ENCODE results near the gene C13orf46.
"Not testable (repeated sequence)": the region's sequence is repeated elsewhere in the genome, so short reads cannot be mapped to it uniquely, and the experiment has no call there.

C13orf46 gene

DNA sequence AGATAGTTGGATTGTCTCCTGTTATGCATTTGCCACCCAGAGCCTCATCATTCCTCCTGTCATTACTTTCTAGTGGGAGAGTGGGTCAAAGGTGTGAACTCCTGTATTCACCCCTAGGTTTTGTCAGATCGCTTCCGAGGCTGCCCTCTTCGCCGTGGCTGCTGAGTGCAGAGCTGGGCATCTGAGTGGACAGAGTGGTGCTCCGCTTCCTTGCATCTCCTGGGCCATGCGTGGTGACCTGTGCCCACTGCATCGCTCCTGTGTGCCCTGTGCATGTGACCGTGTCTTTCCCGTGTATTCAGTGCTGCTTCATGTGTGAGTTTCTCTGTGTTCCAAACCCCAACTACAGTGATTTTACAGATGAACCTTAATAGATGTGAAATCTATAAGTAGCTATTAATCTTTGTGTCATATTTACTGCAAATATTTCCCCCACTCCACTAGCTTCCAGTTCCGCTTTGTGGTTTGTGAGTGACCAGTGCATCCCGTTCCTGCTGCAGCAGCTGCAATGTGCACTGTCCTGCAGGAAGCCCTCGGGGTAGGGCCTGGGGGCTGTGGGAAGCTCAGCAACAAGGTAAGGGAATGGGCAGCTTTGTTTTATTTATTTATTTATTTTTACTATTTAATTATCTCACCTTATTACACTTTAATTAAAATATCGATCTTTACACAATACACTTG is 53.1 kb downstream of the C13orf46 start:
- no peak for DNase-seq

DNA sequence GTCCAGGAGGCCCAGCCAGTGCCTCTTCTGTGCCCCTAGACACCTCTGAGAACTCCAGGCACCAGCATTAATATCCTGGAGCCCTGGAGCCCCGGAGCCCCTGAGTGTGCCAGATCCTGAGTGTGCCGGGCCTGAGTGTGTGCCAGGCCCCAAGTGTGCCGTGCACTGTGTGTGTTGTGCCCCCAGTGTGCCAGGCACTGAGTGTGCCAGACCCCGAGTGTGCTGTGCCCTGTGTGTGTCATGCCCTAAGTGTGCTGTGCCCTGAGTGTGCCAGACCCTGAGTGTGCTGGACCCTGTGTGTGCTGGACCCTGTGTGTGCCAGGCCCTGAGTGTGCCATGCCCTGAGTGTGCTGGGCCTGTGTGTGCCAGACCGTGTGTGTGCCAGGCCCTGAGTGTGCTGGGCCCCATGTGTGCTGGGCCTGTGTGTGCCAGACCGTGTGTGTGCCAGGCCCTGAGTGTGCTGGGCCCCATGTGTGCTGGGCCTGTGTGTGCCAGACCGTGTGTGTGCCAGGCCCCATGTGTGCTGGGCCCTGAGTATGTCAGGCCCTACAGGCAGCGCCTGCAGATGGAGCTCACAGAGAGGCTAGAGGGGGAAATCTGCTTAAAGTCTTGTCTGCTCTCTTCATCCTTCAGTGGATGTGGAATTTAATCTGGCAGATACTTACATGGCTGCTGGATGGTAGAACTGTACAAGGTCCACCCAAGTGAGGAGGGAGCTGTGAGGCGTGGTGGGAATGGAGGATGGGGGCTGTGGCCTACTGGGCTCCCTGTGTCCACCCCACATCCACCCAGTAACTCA is 53.9 kb downstream of the C13orf46 start:
- DNase-seq = no peak

DNA sequence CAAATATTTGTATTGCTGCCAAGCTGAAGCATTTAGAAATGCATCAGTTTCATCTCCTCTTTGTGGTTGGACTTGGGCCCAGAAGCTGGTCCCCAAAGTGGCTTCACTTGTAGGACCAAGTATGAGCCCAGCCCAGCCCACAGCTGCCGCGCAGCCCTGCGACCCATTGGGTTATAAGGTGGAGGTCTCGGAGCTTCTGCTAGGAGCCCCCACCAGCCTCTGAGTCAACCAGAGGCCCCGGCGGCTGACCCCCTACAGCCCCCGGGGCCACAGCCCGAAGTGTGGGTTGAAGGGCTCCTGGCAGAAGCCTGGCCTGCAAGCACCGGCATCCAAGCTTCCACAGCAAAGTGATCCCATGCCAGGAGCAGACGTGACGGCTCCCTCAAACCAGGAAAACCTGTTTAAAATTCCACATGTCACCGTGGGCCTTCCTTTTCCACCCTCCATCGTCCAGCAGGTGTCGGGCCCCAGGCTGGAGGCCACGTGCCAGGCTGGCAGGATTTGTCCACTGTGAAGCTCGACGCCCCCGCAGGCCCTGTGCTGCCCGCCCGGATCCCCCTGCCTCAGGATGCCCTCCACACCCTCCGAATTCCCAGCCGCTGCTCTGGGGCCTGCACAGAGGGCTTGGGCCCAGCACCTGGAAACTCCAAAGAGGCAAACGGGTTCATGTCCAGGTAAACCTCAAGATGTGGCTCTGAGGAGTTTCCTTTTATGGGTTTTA is 54.7 kb downstream of the C13orf46 start:
- no peak for DNase-seq

DNA sequence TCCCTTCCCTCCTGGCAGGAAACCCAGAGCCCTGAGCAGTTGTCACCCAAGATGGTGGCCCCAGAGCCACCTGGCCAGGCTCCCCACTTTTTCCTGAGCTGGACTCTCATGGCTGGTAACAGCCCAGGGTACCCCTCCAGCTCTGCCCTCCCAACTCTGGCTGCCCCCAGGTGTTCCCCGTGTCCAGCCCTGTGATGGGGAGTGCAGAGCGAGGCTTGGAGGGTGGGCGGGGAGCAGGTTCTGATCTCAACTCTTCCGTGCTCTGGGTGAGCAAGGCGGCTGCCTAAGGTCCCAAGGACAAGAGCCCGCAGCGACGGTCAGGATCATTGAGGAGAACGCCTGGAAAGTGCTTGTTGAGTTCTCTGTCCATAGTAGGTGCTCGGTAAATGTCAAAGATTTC is 55.3 kb downstream of the C13orf46 start:
- no peak for DNase-seq

DNA sequence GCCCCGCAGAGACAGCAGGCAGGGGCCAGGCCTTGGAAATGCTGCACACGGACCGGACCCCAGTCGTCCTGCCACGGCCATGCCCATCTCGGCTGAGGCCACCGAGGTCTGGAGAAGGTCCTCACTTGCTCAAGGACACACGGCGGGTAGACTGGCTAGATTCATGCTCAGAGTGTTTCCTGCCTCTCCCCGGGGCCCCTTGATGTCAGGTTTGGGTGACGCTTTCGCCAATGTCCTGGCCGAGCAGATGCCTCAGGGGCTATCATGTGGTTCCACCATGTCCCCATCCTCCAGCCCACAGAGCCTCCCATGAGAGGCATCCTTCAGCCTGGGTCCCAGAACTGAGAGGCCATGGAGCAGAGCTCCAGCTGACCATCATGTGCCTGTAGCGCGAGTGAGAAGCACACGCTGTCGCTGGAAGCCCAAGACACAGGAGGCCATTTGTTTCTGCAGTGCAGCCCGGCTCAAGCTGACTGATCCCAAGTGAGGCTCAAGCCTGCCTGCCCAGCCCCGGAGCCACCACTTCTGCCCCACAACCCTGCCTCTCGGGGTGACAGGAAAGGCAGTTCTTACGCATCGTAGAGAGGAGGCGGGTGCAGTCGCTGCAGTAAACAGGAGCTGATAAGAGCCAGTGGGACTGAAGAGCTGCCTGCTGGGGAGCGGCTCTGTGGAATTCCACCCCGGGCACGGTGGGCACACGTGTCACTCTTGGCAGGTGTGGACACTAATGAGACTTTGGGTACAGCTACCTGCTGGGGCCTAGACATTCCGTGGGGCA is 56.1 kb downstream of the C13orf46 start:
- DNase-seq = no peak

DNA sequence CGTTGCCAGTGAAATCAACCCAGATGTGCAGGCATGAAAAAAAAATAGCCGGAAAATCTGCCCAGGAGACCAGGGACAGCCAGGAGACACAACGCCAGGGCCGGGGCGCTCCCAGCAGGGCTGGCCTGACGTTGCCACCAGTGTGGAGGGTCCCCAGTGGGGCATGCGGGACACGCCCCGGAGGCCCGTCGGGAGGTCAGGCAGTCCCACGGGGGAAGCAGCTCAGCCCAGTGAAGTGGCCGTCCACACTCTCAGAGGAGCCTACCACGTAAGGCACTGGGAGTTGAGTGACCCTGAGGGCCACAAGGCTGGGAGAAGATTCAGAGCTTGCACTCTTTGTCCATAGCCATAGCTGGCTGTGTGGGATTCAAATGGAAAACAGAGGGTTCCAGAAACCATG is 56.8 kb downstream of the C13orf46 start:
- DNase-seq = no peak

DNA sequence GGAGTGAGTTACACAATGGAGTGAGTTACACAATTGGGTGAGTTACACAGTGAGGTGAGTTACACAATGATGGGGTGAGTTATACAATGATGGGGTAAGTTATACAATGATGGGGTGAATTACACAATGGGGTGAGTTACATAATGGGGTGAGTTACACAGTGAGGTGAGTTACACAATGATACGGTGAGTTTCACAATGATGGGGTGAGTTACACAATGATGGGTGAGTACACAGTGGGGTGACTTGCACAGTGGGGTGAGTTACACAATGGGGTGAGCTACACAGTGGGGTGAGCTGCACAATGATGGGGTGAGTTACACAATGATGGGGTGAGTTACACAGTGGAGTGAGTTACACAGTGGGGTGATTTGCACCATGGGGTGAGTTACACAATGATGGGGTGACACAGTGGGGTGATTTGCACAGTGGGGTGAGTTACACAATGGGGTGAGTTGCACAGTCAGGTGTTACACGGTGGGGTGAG is 57.5 kb downstream of the C13orf46 start:
- DNase-seq = no peak

DNA sequence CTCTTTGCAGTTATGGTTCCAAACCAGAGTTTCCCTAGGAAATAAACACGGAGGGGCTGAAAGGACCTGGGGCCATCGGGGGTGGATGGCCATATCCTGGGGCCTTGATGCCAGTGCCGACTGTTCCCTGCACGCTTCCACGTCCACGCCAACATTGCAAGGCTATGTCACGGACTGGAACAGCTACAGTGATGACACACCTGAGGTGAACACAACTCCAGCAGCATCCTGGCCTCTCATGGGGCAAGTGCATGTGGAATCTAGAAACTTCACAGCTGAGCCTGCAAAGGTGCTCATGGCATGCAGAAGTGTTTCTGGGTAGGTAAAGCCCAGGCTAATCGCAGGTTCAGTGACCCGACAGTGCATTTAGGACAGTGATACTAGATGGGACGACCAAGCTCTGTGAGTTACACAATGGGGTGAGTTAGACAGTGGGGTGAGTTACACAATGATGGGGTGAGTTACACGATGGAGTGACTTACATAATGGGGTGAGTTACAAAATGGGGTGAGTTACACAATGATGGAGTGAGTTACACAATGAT is 58.0 kb downstream of the C13orf46 start:
- DNase-seq = no peak

DNA sequence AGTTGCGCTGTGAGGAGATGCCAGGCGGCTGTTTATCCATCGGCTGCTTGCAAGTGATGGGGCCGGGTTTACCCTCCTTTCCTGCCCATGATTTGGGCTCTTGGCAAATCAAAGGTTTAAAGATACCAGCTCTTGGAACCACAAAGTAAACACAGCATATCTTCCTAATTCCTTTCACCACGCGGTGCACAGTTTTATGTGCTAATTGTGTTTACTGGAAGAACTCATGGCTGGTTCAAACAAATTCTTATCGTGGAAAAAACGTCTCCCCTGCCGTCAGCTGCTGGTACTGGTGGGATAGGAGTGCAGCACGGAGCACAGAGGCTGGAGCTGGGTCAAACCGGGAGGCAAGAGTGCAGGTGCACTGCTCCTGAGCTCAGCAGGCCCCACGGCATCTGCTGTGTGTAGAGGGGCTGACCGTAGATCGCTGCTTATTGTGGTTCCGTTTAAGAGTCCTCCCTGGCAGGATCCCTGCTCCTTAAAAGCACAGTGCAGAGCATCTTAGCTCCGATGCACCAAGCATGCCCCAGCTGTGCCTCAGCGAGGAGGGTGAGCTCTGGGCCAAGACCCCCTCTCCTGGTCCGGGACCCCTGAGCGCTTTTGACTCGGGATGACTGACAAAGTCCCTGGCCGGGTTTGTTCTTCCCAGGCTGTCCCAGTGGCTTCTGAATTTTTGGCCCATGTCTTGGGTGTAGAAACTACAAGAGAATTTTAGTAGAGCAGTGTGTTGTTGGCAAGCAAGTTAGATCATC is 58.7 kb downstream of the C13orf46 start:
- DNase-seq = no peak

DNA sequence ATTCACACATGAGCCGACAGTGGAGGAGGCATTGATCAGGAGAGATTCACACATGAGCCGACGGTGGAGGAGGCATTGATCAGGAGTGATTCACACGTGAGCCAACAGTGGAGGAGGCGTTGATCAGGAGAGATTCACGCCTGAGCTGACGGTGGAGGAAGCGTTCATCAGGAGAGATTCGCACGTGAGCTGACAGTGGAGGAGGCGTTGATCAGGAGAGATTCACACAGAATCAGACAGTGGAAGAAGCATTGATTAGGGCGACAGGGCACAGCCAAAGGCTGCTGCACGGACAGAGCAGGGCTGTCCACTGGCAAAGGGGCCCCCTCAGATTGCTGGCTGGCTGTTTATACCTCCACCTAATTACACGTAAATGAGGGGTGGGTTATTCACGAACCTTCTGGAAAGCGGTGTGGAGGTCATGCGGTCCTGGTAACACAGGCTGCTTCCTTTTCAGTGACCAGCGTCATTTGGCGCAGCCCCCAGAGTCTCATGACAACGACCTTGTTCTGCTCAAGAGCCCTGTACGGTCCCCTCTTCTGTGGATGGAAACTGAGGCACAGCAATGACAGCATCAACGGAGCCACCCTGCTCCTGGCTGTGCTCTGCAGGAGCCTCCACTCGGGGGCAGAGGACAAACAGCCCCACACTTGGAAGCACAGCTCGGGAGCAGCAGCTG is 59.4 kb downstream of the C13orf46 start:
- DNase-seq = no peak

DNA sequence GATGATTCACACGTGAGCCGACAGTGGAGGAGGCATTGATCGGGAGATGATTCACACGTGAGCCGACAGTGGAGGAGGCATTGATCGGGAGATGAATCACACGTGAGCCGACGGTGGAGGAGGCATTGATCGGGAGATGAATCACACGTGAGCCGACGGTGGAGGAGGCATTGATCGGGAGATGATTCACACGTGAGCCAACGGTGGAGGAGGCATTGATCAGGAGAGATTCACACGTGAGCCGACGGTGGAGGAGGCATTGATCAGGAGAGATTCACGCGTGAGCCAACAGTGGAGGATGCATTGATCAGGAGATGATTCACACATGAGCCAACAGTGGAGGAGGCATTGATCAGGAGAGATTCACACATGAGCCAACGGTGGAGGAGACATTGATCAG is 60.0 kb downstream of the C13orf46 start:
- not testable (repeated sequence) for DNase-seq

DNA sequence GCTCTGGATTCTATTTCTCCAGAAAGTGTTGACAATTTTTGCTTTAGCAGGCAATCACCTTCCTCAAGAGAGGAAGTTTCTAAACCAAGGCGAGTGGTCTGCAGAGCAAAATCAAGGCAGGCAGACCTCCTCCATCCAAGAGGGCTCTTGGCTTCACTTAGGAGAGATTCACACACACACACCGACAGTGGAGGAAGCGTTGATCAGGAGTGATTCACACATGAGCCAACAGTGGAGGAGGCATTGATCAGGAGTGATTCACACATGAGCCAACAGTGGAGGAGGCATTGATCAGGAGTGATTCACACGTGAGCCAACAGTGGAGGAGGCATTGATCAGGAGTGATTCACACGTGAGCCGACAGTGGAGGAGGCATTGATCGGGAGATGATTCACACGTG is 60.5 kb downstream of the C13orf46 start:
- not testable (repeated sequence) for DNase-seq

DNA sequence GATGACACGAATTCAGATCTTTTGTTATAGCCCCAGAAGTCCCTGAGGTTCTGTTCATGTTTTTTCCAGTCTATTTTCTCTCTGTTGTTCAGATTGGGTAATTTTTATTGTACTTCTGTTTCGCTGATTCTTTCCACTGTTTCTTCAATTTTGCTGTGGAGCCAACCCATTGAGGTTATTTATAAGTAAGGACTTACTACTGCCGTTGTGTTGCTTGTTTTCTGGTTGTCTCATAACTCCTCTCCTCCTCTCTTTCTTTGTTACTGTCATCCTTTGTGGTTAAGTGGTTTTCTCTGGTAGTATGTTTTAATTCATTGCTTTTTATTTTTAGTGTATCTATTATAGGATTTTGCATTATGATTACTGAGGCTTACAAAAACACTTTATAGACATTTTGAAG is 61.3 kb downstream of the C13orf46 start:
- DNase-seq = no peak

DNA sequence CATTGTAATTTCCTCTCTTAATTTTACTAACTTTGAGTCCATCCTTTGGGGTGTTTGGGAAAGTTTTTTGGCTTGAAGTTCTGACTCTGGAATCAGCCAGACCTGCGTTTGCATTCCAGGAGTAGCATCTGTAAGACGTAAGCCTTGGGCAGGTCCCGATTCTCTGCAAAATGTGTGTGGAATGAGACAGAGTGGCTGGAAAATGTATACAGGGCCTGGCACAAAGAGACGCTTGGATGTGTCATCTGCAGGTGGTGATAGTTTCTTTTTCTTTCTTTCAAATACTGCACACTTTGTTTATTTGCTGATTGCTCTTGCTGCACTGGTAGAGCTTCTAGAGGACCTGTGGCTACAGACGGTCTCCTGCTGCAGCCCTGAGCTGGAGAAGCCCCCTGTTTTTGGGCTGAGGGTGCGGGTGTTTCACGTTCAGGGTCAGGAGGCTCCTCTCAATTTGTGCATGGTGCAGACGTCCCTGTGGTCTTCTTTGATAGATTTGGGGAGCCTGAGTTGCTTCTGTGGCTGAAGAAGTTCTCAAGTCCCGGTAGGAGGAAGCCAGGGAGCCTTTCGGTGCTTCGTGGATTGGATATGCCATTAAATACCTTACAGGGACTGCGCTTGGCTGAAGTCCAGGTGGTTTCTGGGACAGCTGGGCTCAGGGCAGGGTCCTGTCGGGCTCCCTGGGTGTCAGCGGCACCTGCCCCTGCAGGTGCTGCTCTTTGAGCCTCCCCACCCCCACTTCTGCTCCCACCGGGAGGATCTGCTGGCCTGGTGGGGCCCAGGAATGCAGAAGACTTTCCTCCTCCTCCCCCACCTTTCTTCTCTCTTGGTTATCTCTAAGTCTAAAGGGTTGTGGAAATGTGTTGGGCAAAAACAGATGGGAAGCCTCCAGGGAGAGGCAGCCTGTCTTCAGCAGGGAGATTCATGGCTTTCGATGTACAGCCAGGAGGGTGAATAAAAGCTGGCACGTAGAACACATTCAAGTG is 66.0 kb downstream of the C13orf46 start:
- no peak for DNase-seq

DNA sequence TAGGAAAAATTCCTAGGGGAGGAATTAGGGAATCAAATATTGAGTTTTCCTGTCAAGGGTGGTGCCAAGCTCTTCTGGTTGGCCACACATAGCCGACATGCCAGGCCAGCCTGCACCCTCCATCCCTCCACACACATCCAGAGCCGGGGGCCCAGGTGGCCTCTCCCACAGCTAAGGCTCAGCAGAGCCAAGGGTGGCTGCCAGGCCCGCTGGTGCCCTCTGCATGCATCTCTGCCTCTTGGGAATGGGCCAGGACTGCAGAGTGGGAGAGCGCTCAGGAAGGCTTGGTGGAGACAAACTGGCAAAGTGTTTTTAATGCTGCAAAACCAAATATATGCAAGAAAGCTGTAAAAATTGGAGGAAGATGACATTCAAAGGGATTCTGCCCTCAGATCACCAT is 67.3 kb downstream of the C13orf46 start:
- DNase-seq = no peak

DNA sequence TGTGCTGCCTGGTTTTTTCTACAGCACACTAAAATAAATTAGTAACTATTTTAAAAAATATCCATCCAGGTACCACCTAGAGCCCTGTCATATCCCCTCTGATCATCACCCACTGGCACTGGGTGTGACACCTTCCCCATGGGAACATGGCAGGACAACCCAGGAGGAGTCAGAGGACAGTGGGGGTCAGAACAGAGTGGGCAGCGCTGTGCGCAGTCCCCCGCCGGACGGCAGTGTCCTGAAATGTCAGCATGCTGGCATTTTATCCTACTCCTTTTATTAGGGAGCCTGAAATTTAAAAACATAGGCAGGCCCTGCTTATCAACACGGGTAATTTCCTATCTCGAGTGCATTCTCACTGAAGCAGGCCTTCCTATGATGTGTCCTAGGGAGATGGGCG is 67.9 kb downstream of the C13orf46 start:
- no peak for DNase-seq

DNA sequence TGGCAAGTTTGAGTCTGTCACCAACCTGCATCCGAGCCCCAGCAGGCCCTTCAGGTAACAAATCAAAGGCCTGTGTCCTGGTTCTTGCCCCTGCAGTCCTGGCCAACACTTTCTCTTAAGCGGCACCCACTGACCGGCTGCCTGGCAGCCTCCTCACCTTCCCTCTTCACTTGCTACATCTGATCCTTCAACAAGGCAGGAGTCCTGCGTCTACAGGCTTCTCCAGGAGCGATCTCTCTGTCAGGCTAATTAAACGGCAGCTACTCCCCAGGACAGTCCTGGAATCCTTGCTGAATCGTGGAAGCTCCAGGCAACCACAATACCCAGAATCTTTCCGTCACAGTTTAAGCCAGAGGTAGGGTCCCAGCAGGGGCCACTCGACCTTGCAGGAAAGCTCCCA is 68.9 kb downstream of the C13orf46 start:
- no peak for DNase-seq

DNA sequence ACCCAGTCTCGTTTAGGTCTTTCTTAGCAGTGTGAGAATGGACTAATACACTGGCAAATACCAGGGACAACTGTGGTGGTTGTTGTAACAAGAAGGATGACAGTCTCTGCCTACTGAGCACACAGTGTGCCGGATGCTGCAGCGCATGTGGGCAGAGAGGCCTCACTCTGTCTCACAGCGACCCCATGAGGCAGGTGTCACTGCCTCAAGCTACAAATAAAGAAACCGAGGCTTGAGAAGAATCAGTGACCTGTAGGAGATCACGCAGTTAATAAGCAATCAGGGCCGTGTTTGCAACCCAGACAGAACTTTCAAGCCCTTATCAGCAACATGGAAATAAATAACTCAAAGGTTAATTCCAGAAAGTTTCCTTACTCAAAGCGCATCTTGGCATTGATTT is 69.5 kb downstream of the C13orf46 start:
- DNase-seq = no peak

DNA sequence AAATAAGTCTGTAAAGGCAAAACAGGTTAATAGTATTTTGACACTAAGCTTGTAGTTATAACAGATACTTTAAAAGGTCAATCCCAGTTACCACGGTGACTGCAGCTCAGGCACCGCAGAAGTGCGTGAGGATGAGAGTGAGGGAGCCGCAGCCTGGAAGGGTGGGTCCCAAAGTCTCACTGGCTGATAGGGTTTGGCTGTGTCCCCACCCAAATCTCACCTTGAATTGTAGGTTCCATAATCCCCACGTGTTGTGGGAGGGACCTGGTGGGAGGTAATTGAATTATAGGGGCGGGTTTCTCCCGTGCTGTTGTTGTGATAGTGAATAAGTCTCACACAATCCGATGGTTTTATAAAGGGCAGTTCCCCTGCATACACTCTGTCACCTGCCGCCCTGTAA is 70.0 kb downstream of the C13orf46 start:
- DNase-seq = no peak

Measured in NCI-H2029 (cell line).